GM23338 (cell line): ENCODE measurements around the gene SMIM5. TPM values are rescaled to one million over a fixed set of nuclear protein-coding genes. Genes with fewer than 3 reads are reported as not detected.

Experiments
- ATAC-seq: fragments of 200-7000 bp; cut with Tn5 transposase; 3 replicates; pipeline ENCODE4 v1.9.1; 2020
- DNase-seq: peaks from one replicate; pipeline ENCODE4 v3.0.0-alpha.2; 2015; ENCODE audit warnings: low spot score
- H2AFZ ChIP-seq: fragments of 200-600 bp; sonication (generic); 2 replicates; pipeline ENCODE4 v1.8.0; 2016; ENCODE audit warnings: antibody characterized with exemption, mild to moderate bottlenecking, moderate library complexity
- H3F3A ChIP-seq: fragments of 200-600 bp; sonication (generic); replicated peaks from 2 replicates; pipeline ENCODE4 v1.8.0; 2017; ENCODE audit warnings: antibody characterized with exemption, mixed run types, low read depth
- H3K27ac ChIP-seq: fragments of 200-600 bp; sonication (generic); 2 replicates; pipeline ENCODE4 v1.6.1; 2016; ENCODE audit warnings: low read depth
- H3K27me3 ChIP-seq: fragments of 200-600 bp; sonication (generic); 2 replicates; pipeline ENCODE4 v1.8.0; 2016; ENCODE audit warnings: mild to moderate bottlenecking, mixed run types, moderate library complexity; ENCODE audit not compliant: insufficient read depth
- H3K36me3 ChIP-seq: fragments of 200-600 bp; sonication (generic); 2 replicates; pipeline ENCODE4 v1.8.0; 2016; ENCODE audit warnings: mild to moderate bottlenecking; ENCODE audit not compliant: insufficient read depth
- H3K4me1 ChIP-seq: fragments of 200-600 bp; sonication (generic); 2 replicates; pipeline ENCODE4 v1.8.0; 2016; ENCODE audit warnings: mild to moderate bottlenecking, moderate library complexity; ENCODE audit not compliant: insufficient read depth
- H3K4me2 ChIP-seq: fragments of 200-600 bp; sonication (generic); 2 replicates; pipeline ENCODE4 v1.7.1; 2017; ENCODE audit warnings: mixed run types
- H3K4me3 ChIP-seq: fragments of 200-600 bp; sonication (generic); 2 replicates; pipeline ENCODE4 v1.6.1; 2016; ENCODE audit warnings: mixed run types
- H3K79me2 ChIP-seq: fragments of 200-600 bp; sonication (generic); replicated peaks from 2 replicates; pipeline ENCODE4 v1.8.0; 2017; ENCODE audit warnings: mild to moderate bottlenecking; ENCODE audit not compliant: insufficient read depth
- H3K9me2 ChIP-seq: fragments of 200-600 bp; sonication (generic); 2 replicates; pipeline ENCODE4 v1.8.0; 2017; ENCODE audit not compliant: insufficient read depth
- H4K20me1 ChIP-seq: fragments of 200-600 bp; sonication (generic); replicated peaks from 2 replicates; pipeline ENCODE4 v1.8.0; 2017; ENCODE audit warnings: mild to moderate bottlenecking; ENCODE audit not compliant: insufficient read depth
- H3K27ac Mint-ChIP-seq: 2 replicates; pipeline ENCODE4 v1.8.0; 2020; ENCODE audit warnings: inconsistent platforms, mild to moderate bottlenecking, moderate library complexity, mixed read lengths
- H3K27me3 Mint-ChIP-seq: 3 replicates; pipeline ENCODE4 v1.8.0; 2022; ENCODE audit warnings: low read depth, mild to moderate bottlenecking, moderate library complexity, mixed read lengths, inconsistent platforms; ENCODE audit not compliant: insufficient read depth, poor library complexity
- H3K36me3 Mint-ChIP-seq: 3 replicates; pipeline ENCODE4 v1.8.0; 2021; ENCODE audit warnings: low read depth, mild to moderate bottlenecking, inconsistent platforms, moderate library complexity, mixed read lengths
- H3K4me1 Mint-ChIP-seq: 3 replicates; pipeline ENCODE4 v1.8.0; 2020; ENCODE audit warnings: mild to moderate bottlenecking, inconsistent platforms, mixed read lengths
- H3K4me3 Mint-ChIP-seq: 3 replicates; pipeline ENCODE4 v1.8.0; 2021; ENCODE audit warnings: moderate library complexity, mild to moderate bottlenecking, inconsistent platforms, mixed read lengths
- H3K9me3 Mint-ChIP-seq: 3 replicates; pipeline ENCODE4 v1.8.0; 2020; ENCODE audit warnings: moderate library complexity, mild to moderate bottlenecking, inconsistent platforms, mixed read lengths
- ETS1 ChIP-seq: IDR thresholded peaks from 2 replicates; pipeline ENCODE4 v1.6.1; 2016; ENCODE audit warnings: antibody characterized with exemption
- EZH2 ChIP-seq: fragments of 200-600 bp; sonication (generic); IDR thresholded peaks from one replicate; pipeline ENCODE4 v1.8.0; 2017; ENCODE audit warnings: antibody characterized with exemption, mild to moderate bottlenecking, low read depth; ENCODE audit not compliant: unreplicated experiment
- EZH2phosphoT487 ChIP-seq: fragments of 200-600 bp; sonication (generic); IDR thresholded peaks from one replicate; pipeline ENCODE4 v1.8.1; 2018; ENCODE audit warnings: antibody characterized with exemption; ENCODE audit not compliant: unreplicated experiment
- JUNB ChIP-seq: IDR thresholded peaks from one replicate; pipeline ENCODE4 v1.6.1; 2016; ENCODE audit warnings: antibody characterized with exemption; ENCODE audit not compliant: unreplicated experiment
- NANOG ChIP-seq: IDR thresholded peaks from 2 replicates; pipeline ENCODE4 v1.6.1; 2016; ENCODE audit warnings: antibody characterized with exemption, borderline replicate concordance
- POLR2AphosphoS5 ChIP-seq: IDR thresholded peaks from 2 replicates; pipeline ENCODE4 v1.6.1; 2016; ENCODE audit warnings: antibody characterized with exemption, low read depth
- REST ChIP-seq: IDR thresholded peaks from one replicate; pipeline ENCODE4 v1.6.1; 2018; ENCODE audit warnings: antibody characterized with exemption; ENCODE audit not compliant: unreplicated experiment
- STAT1 ChIP-seq: IDR thresholded peaks from one replicate; pipeline ENCODE4 v1.6.1; 2016; ENCODE audit warnings: antibody characterized with exemption; ENCODE audit not compliant: unreplicated experiment
- ZNF114 ChIP-seq: fragments of 250-450 bp; sonication (Bioruptor Pico); IDR thresholded peaks from 2 replicates; pipeline ENCODE4 v1.5.0; 2020; ENCODE audit warnings: mild to moderate bottlenecking, moderate library complexity
- ZNF331 ChIP-seq: fragments of 250-450 bp; sonication (Bioruptor Pico); IDR thresholded peaks from 2 replicates; pipeline ENCODE4 v1.5.0; 2020; ENCODE audit warnings: low read depth, mild to moderate bottlenecking, moderate library complexity
- polyA plus RNA-seq: library from polyadenylated mRNA; unstranded; fragments of >200 nt; fragmentation: Nextera tagmentation; extraction: Ambion mirVana; gene quantifications from 2 replicates; pipeline ENCODE4 v1.2.1, GENCODE V29; 2016
- total RNA-seq: library from RNA; depleted of rRNA; stranded (reverse); fragments of >200 nt; shearing (Covaris generic); gene quantifications from 2 replicates; pipeline ENCODE4 v1.2.3, GENCODE V29; 2014

Gene SMIM5
- total and polyA plus RNA-seq, 2 experiments from 2014 or later = 0.16 TPM; not detected in 1

DNA sequence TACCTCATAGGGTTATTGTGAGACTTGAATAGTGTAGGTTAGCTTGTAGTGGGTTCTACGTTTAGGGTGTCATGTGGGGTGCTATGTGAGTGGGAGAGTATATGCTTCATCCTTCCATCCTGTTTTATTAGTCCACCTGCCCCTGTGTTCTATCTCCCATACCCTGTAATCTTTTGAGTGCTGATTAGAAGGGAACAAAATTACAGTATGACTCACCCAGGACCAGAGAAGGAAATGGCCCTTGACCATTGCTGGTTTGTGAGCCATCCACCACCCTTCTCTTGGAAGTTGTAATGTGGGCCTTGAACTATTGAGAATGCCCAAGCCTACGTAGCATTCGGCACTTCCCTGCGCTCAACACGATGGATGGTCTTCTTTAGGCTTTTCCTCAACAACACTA lies 51.0 kb downstream of the SMIM5 start:
- Mint-ChIP-seq H3K9me3 (no peaks in the 10 kb centered on the region), H3K27me3 (peaks cover 2% of the 10 kb centered on the region), H3K36me3 (peaks cover 13% of the 10 kb centered on the region), H3K4me1 (no peaks in the 10 kb centered on the region), H3K4me3 (no peak overlapping the region), H3K27ac (peak overlapping the region; percentile 14; the same call in 1 of the 2 replicates)
- H4K20me1 ChIP-seq = peaks cover 3% of the 10 kb centered on the region; the same call in 1 of the 2 replicates
- peaks cover 85% of the 10 kb centered on the region for H3K79me2 ChIP-seq
- no peaks in the 10 kb centered on the region for H3K27me3 ChIP-seq
- H3K27ac ChIP-seq = no peak overlapping the region
- H3K36me3 ChIP-seq = no peaks in the 10 kb centered on the region
- no peaks in the 10 kb centered on the region for H3K9me2 ChIP-seq
- no peaks in the 10 kb centered on the region for H3K4me1 ChIP-seq
- H3K4me3 ChIP-seq = no peak overlapping the region
- ATAC-seq (no peak), DNase-seq (no peak)
- TF ChIP-seq EZH2 (no peak), JUNB (no peak), NANOG (no peak)
- no peak overlapping the region for H2AFZ ChIP-seq
- H3K4me2 ChIP-seq = no peak overlapping the region
- 0 out of 2 replicates have a peak, but pooled peaks cover 2% of the 10 kb centered on the region for H3F3A ChIP-seq

DNA sequence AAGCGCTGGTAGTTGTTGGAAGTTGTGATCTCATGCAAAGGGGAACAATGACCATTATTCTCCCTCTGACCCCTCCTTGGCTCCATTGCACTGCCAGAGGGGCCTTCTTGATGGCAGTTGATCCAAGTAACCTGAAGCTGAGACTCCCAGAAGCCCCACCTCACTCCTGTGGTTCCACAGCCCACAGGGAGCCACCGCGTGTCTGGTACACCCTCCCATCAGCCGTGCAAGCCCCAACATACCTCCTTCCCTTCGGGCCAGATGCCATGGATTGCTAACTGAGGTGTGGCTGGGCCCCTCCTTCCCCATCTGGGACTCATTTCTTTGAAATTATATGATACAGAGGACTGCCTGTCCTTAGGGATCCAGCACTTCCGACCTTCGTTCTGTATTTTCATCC lies 51.7 kb downstream of the SMIM5 start:
- DNase-seq (no peak), ATAC-seq (no peak)
- Histone ChIP-seq H3K4me1 (no peaks in the 10 kb centered on the region), H3K36me3 (no peaks in the 10 kb centered on the region), H3F3A (no peaks in the 10 kb centered on the region), H3K4me2 (no peak overlapping the region), H3K4me3 (no peak overlapping the region), H4K20me1 (peaks cover 3% of the 10 kb centered on the region; the same call in 1 of the 2 replicates), H3K27ac (no peak overlapping the region), H2AFZ (no peak overlapping the region), H3K79me2 (peaks cover 89% of the 10 kb centered on the region), H3K27me3 (no peaks in the 10 kb centered on the region), H3K9me2 (no peaks in the 10 kb centered on the region)
- TF ChIP-seq JUNB (no peak), ZNF114 (CRISPR knock-in tag) (no peak), EZH2phosphoT487 (no peak), STAT1 (no peak), ETS1 (no peak), NANOG (no peak), POLR2AphosphoS5 (no peak)
- Mint-ChIP-seq H3K27ac (peak overlapping the region; percentile 46; the same call in 1 of the 2 replicates), H3K9me3 (no peaks in the 10 kb centered on the region), H3K27me3 (peaks cover 2% of the 10 kb centered on the region), H3K4me1 (no peaks in the 10 kb centered on the region), H3K4me3 (no peak overlapping the region), H3K36me3 (peaks cover 7% of the 10 kb centered on the region)

- Histone ChIP-seq H3K4me2 (no peak overlapping the region), H3K4me1 (no peaks in the 10 kb centered on the region), H3K36me3 (no peaks in the 10 kb centered on the region), H3K27ac (no peak overlapping the region), H2AFZ (no peak overlapping the region), H4K20me1 (peaks cover 6% of the 10 kb centered on the region; the same call in 1 of the 2 replicates), H3K4me3 (no peak overlapping the region), H3K27me3 (no peaks in the 10 kb centered on the region), H3F3A (no peaks in the 10 kb centered on the region), H3K79me2 (peaks cover 92% of the 10 kb centered on the region), H3K9me2 (no peaks in the 10 kb centered on the region)
- H3K27ac Mint-ChIP-seq = peak overlapping the region; percentile 46
- H3K4me1 Mint-ChIP-seq = no peaks in the 10 kb centered on the region
- H3K27me3 Mint-ChIP-seq = peaks cover 2% of the 10 kb centered on the region
- no peak overlapping the region for H3K4me3 Mint-ChIP-seq
- no peak for DNase-seq
- ATAC-seq = no peak
- no peaks in the 10 kb centered on the region for H3K9me3 Mint-ChIP-seq
- H3K36me3 Mint-ChIP-seq = peaks cover 4% of the 10 kb centered on the region
- TF ChIP-seq EZH2 (no peak), ZNF114 (CRISPR knock-in tag) (no peak), REST (no peak), STAT1 (no peak), ZNF331 (CRISPR knock-in tag) (no peak), NANOG (no peak)
Observed at GRCh38 chr17:75685499-75685898, 52.3 kb downstream of the SMIM5 start.
